GM12892 (cell line): ENCODE results near the gene CSK.

ENCODE experiments used
- POLR2A ChIP-seq: IDR thresholded peaks from 2 replicates; pipeline ENCODE4 v1.6.1; 2011; ENCODE audit warnings: low read depth, low read length, control low read depth
- POLR2AphosphoS5 ChIP-seq: IDR thresholded peaks from 2 replicates; pipeline ENCODE4 v1.6.1; 2011; ENCODE audit warnings: low read depth, low read length, control low read depth
- TAF1 ChIP-seq: IDR thresholded peaks from 2 replicates; pipeline ENCODE4 v1.6.1; 2011; ENCODE audit warnings: low read depth, mild to moderate bottlenecking, control low read depth, low read length, borderline replicate concordance

GRCh38 chr15:74809242-74809641, 27.4 kb downstream of the CSK start:
- TF ChIP-seq POLR2A (no peak), POLR2AphosphoS5 (no peak), TAF1 (no peak)
